HG03442 (cell line): ENCODE results near the gene MATCAP1.

Experiments used
- ATAC-seq: cut with Tn5 transposase; IDR thresholded peaks from one replicate; pipeline ENCODE4 v1.9.1; 2021; ENCODE audit warnings: mild to moderate bottlenecking, moderate library complexity; ENCODE audit not compliant: unreplicated experiment

MATCAP1 gene

GRCh38 chr16:67191995-67192681, 8.4 kb upstream of the MATCAP1 start, which contains the start of gene E2F4:
E2F4 (plus strand) TSS chr16:67192155; CDS start chr16:67192228, 73 bp downstream.
- peak; percentile 87 for ATAC-seq

DNA sequence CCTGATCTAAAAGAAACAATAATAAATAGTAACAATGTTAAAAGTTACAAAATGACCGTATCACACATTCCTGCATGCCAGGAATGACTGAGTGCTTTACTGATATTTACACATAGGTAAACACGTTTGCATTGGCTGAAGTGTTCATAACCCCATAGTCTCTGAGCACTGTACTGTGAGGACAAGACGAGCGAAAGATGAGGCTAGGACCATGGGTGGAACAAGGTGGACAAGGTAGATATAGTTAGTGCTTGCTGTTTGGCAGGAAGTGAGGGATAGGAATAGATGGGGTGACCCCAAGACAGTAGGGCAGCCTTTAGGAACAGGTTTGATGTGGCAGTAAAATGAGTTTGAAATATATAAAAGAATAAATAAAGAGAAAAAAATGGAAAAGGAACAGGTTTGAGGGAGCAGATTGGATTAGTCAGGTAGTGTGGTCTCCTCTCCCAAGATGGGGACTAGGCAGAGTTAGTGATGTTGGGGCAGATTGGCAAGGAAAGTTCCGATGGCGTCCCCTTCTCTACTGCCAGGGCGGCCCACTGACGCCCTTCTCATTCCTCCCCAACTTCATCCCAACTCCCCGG, 7.7 kb upstream of the MATCAP1 start:
- no peak for ATAC-seq

- ATAC-seq = no peak
Observed at GRCh38 chr16:67190448-67191399, 7.0 kb upstream of the MATCAP1 start.

- no peak for ATAC-seq
Observed at GRCh38 chr16:67190041-67190440, 6.3 kb upstream of the MATCAP1 start, which contains the start of gene EXOC3L1. EXOC3L1 (minus strand) TSS chr16:67190136; CDS start chr16:67189676, 460 bp downstream.

DNA sequence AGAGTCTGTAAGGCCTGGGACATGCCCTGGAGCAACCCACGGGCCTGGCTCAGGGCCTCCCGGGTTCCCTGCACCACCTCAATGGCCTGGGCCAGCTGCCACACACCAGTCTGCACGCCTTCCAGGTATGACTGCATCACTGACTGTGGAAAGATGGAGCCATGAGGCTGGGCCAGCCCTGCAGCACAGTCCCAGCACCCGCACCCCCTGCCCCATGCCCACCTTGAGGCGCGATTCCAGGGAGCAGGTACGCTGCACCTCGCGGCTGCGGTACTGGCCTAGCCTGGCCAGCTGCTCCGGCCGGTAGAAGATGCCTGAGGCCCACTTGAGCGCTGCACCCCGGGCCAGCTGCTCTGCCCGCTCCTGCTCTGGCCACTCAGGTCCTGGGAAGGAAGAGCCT, 5.0 kb upstream of the MATCAP1 start:
- no peak for ATAC-seq

DNA sequence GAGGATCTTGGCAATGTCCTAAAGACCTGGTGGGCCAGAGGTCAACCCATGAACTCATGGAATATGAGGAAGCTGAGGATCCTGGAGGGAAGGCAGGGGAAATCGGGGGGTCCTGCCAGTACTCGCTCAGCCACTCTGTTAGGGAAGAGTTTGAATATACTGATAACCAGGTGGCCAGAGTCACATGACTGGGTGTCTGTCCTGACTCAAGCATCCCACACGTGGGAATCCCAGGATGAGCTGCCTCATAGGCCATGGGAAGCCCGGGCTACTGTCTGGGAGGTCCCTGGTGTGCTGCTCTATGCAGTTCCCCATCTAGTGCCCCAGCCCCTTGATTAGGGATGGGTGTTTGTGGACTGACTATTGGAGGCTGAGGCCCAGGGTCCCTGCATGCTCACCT, 4.6 kb upstream of the MATCAP1 start:
- ATAC-seq = no peak

- ATAC-seq = no peak
Observed at GRCh38 chr16:67187175-67187890, 3.6 kb upstream of the MATCAP1 start.

DNA sequence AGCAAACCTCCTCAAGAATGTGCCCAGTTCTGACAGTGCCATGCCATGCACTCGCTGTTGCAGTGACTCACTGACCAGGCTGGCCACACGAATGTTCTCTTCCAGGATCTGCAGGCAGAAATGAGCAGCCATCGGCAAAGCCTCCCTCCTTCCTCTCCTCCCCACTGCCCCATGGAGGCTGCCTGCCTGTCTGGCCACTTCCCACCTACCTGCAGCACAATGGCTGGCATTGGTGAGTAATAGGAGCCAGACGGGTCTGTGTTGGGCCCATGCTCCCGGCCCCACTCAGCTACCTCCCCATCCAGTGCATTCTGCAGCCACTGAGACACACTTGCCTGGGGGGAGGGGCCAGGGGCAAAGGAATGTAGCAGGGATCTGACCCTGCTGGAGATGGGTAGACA, 2.8 kb upstream of the MATCAP1 start:
- ATAC-seq = no peak

GRCh38 chr16:67185651-67186134, 1.9 kb upstream of the MATCAP1 start:
- no peak for ATAC-seq

DNA sequence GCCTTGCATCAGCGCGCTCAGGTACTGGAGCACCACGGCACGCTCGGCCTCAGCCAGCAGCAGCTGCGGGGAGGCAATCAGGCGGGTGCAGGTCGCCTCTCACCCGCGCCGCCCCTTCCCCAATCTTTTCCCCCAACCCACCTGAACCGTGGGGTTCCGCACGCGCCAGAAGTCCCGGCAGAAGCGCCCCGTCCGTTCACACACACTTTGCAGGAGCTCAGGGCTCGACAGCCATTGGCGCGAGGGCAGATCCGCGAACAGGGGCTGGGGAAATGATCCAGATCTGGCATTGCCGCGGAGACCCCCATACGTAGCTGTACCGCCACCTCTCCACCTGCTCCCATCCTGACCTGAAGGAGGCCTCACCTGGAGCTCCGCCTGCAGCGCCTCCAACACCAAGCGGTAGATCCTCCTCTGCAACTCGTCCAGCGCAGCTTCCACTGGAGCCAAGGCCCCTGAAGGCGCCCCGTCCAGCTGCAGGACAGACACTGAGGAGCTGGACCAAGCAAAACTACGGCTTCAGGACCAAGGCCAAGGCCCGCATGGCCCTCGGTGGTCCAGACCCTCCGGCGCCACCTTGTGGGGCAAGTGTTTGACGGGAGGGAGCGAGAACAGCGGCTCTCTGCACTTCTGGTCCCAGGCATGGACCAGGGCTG, 1.4 kb upstream of the MATCAP1 start:
- ATAC-seq = no peak

GRCh38 chr16:67184453-67184994, 761 bp upstream of the MATCAP1 start:
- no peak for ATAC-seq

- no peak for ATAC-seq
Observed at GRCh38 chr16:67183284-67183626, 508 bp downstream of the MATCAP1 start.

DNA sequence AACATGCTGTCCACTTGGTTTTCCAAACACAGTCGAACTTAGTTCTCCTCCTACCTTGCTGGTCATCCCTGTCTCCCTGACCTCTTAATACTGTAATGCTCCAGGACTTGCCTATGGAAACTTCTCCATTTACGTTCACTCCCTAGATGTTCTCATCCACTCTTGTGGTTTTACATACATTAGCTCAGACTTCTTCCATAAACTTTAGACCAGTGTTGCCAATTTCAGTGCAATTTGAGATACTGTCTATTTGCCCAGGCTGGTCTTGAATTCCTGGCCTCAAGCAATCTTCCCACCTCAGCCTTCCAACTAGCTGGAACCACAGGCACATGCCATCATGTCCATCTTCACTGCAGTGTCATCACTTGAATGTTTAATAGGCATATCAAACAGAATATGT, 1.5 kb downstream of the MATCAP1 start:
- no peak for ATAC-seq

DNA sequence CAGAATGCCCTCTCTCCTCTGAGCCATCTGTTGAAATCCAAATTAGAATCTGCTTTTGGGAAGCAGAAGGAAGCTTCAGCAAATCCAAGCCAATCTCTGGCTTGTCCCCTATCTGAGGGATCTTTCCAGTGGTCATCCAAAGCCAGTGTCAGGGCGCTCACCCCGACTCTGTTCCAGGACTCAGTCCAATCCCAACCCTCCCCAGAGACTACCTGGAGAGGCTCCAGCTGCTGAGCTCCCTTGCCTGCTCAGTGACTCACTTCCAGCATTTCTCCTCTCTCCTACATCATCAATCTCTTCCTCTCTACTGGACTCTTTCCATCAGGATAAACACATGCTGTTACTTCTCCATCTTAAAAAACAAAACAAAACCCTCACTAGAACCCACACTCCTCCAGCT, 2.4 kb downstream of the MATCAP1 start:
- no peak for ATAC-seq

DNA sequence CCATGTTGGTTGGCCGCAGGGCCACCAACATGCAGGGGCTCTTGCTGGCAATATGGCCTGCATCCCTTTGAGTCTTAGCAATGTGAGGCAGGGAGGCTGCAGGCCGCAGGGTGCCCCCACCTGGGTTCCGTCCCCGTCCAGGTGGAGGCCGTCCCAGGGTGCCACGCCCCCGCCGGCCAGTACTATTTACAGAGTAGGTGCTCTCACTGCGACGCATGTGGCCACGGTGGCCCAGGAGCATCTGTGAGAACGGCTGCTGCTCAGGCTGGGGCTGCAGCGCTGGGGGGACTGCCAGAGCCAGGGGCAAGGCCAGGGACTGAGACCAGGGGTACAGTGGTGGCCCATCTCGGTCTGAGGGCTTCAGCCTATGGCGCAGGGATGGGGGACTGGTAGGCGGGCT, 3.6 kb downstream of the MATCAP1 start:
- ATAC-seq = no peak

- ATAC-seq = no peak
Observed at GRCh38 chr16:67179421-67180080, 4.2 kb downstream of the MATCAP1 start.

GRCh38 chr16:67177743-67178699, 5.7 kb downstream of the MATCAP1 start:
- peak; percentile 33 for ATAC-seq

GRCh38 chr16:67176662-67177061, 7.1 kb downstream of the MATCAP1 start:
- ATAC-seq = no peak
